BJ (cell line): Measurements from ENCODE around the gene PTTG1. TPM values are rescaled to one million over a fixed set of nuclear protein-coding genes. Genes with fewer than 3 reads are reported as not detected.

Experiments
- CTCF ChIA-PET: fragments of 350-600 bp; formaldehyde crosslinking; extraction: SDS; loops from one replicate; lab custom pipeline; 2021; ENCODE audit warnings: antibody characterized with exemption, inconsistent platforms; lab: Yijun Ruan, JAX
- POLR2A ChIA-PET: fragments of 300-600 bp; sonication (Branson Sonifier 250); formaldehyde crosslinking; extraction: SDS; loops from one replicate; lab custom pipeline; 2021; ENCODE audit warnings: antibody characterized with exemption; lab: Charles Lee
- DNase-seq: peaks from one replicate; pipeline ENCODE4 v3.0.0-alpha.2; 2011; ENCODE audit warnings: low read depth
- H3K27me3 ChIP-seq: 2 replicates; pipeline ENCODE4 v1.6.0; 2011; ENCODE audit warnings: low read length; ENCODE audit not compliant: control insufficient read depth, insufficient read depth
- H3K36me3 ChIP-seq: 2 replicates; pipeline ENCODE4 v1.5.1; 2011; ENCODE audit warnings: low read length; ENCODE audit not compliant: control insufficient read depth, insufficient read depth
- H3K4me3 ChIP-seq: 2 replicates; pipeline ENCODE4 v1.5.1; 2011; ENCODE audit warnings: low read depth, mild to moderate bottlenecking, control low read depth, low read length
- polyA plus RNA-seq: library from polyadenylated mRNA; depleted of rRNA; stranded (reverse); fragments of >200 nt; gene quantifications from 2 replicates; pipeline ENCODE4 v1.2.3, GENCODE V29; 2011
- TF ChIP-seq, protein P1 (sequence below): IDR thresholded peaks from 2 replicates; pipeline ENCODE4 v1.5.1; 2011; ENCODE audit warnings: low read depth, mild to moderate bottlenecking, control low read depth, inconsistent platforms, low read length, moderate library complexity; ENCODE audit not compliant: insufficient read depth

Gene PTTG1
- polyA plus RNA-seq, 1 experiment, result 59.3 TPM

GRCh38 chr5:160456480-160457177, 35.0 kb downstream of the PTTG1 start:
- ChIA-PET POLR2A (no interaction called here), CTCF (interaction anchor here (2.0 kb wide), 1 partner anchor 18 kb away, joined by 7 read pairs; no protein-coding TSS in a partner anchor)
- TF ChIP-seq, protein P1, sequence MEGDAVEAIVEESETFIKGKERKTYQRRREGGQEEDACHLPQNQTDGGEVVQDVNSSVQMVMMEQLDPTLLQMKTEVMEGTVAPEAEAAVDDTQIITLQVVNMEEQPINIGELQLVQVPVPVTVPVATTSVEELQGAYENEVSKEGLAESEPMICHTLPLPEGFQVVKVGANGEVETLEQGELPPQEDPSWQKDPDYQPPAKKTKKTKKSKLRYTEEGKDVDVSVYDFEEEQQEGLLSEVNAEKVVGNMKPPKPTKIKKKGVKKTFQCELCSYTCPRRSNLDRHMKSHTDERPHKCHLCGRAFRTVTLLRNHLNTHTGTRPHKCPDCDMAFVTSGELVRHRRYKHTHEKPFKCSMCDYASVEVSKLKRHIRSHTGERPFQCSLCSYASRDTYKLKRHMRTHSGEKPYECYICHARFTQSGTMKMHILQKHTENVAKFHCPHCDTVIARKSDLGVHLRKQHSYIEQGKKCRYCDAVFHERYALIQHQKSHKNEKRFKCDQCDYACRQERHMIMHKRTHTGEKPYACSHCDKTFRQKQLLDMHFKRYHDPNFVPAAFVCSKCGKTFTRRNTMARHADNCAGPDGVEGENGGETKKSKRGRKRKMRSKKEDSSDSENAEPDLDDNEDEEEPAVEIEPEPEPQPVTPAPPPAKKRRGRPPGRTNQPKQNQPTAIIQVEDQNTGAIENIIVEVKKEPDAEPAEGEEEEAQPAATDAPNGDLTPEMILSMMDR, result no peak
- H3K4me3 ChIP-seq, result no peak overlapping the region
- H3K36me3 ChIP-seq, result no peaks in the 10 kb centered on the region
- DNase-seq, result no peak
- peaks cover 3% of the 10 kb centered on the region; the same call in 1 of the 2 replicates for H3K27me3 ChIP-seq

DNA sequence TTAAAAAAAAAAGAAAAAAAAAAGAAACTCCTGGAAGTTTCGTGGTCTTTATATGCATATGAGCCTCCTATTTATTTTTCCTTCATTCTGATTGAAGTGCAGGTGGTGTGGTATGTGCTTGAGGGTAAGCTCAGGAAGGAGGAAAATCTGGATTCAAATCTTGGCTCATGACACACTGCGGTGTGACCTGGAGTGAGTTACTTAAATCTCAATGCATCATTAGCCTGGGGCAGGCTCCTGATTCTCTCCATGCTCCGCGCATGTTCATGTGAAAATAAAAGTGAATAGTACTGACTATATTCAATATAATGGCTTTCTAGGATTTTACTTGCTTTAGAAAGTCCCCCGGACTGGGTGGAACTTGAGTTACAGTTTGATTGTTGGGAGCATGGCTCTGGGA, 35.6 kb downstream of the PTTG1 start:
- Histone ChIP-seq H3K36me3 (no peaks in the 10 kb centered on the region), H3K27me3 (peaks cover 3% of the 10 kb centered on the region; the same call in 1 of the 2 replicates), H3K4me3 (no peak overlapping the region)
- TF ChIP-seq, protein P1, result no peak
- no peak for DNase-seq
- ChIA-PET POLR2A (no interaction called here), CTCF (interaction anchor here (2.0 kb wide), 1 partner anchor 19 kb away, joined by 7 read pairs; no protein-coding TSS in a partner anchor)

DNA sequence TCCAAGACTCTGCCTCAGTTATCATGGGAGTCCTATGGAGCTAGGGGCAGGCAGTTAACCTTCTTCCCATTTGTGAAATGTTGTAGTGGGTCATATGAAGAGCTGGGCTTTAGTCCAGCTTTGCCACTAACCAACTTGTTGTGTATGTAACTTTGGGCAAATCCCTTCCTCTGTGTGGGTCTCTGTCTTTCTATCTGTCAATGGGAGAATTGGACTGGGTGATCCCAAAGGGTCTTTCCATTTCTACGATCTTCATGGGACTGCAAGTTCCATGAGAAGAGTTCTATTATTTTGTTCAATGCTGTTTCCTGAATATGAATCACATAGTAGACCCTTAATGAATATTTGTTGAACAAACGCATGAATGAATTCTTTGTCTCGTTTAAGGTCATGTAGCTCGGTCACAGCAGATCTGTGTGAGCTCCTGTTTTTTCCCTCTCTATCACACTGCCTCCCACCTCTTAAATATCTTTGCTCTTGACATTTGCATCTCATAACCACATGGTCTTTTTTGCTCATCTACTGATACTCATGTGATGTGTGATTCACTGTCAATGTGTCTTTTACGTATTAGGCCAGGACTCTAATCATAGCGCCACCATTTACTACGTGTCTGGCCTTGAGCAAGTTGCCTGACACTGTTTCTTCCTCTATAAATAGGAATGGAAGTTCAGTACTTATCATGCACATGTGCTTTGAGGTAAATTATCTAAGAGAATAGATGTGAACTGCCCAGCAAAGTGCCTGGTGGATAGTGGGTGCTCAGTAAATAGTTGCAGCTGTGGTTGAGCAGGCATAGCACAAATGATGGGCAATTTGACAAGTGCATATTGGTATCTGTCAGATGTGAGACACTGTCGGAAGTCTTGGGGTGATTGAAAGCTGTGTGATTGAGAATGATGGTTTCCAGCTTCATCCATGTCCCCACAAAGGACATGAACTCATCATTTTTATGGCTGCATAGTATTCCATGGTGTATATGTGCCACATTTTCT, 37.4 kb downstream of the PTTG1 start:
- POLR2A ChIA-PET, result no interaction called here

DNA sequence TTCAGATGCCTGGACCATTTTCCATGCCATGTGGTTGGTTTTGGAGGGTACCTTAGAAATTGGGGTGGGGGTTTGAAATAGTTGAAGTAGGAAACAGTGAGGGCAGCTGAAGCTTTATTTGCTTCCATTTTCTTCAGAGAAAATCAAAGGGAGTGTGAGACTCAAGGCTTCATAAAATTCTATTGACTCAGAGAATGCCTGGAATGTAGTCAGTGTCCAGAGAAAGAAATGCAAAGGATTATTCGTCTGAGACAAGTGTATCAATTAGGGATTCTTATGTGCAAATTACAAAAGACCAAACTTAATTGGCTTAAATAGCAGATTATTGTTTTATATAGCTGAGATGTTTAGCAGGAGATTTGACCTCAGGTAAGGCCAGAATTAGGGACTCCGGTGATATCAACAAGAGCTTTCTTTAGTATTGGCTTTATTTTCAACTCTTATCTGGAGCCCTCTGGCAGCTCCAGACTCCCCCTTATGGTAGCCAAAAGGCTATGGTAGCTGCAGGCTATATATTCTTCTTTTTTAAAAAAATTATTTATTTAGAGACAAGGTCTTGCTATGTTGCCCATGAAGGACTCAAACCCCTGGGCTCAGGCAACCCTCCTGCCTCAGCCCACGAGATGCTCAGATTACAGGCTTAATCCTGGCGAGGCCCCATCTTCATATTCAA, 38.9 kb downstream of the PTTG1 start:
- ChIA-PET POLR2A (no interaction called here), CTCF (interaction anchor here (0.6 to 1.9 kb wide), 3 partner anchors 19 to 127 kb away, joined by 3 to 16 read pairs (median 5); no protein-coding TSS in a partner anchor)
- TF ChIP-seq, protein P1, result peak; percentile 28
- H3K27me3 ChIP-seq, result no peaks in the 10 kb centered on the region
- no peak overlapping the region for H3K4me3 ChIP-seq
- no peak for DNase-seq
- no peaks in the 10 kb centered on the region for H3K36me3 ChIP-seq

More for the DNA sequence above, 37.4 kb downstream of the PTTG1 start:
- TF ChIP-seq, protein P1, result no peak
- no peaks in the 10 kb centered on the region for H3K36me3 ChIP-seq
- CTCF ChIA-PET, result no interaction called here
- H3K27me3 ChIP-seq, result no peaks in the 10 kb centered on the region
- H3K4me3 ChIP-seq, result no peak overlapping the region
- no peak for DNase-seq
